OCI-M2 (cell line): ENCODE data around the gene CCDC28A.

Experiments used
- DNase-seq: peaks from one replicate; lab custom pipeline; 2025; ENCODE audit not compliant: unreplicated experiment; lab: John Stamatoyannopoulos, UW

The CCDC28A gene

DNA sequence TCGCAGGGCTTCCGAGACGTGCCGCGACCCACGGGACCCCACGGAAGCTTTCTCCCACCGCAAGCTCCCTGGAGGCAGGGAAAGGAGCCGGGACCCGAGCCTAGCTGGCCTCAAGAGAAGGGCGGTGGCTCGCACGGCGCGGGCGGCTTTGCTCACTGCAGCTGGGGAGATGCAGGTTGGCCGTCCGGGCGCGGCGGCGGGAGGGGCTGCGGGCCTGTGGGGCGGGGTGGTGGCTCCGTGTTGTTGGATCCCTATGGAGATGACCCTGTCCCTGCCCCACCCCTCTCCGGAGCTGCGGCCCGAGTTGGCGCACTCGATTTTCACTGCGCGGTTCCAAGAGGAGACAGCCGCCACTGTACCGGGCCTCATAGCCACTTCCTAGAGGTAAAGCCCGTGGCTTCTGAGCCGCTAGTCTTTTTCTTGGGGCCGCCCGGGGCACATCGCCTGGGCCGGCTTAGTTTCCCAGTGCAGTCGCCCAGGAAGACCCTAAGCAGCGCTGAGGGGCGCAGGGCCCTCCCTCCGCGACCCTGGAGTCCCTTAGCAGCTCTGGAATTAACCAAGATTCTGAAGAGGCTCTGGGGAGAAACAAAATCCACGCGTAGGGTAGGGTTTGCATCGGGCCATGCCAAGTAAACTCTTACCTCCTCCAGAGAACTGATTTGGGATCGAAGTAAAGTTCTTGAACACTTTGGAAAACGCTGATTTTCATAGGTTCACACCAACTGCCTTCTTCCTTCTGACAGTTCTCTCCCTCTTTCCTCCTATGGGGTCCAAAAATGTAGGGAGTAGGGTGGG is 22.4 kb downstream of the CCDC28A start, which contains the start of gene ECT2L:
Gene ECT2L (plus strand): TSS at position 279 of the 795 bp plus-strand sequence. CDS start 17,188 bp downstream, outside the sequence.
- DNase-seq, result no peak

DNA sequence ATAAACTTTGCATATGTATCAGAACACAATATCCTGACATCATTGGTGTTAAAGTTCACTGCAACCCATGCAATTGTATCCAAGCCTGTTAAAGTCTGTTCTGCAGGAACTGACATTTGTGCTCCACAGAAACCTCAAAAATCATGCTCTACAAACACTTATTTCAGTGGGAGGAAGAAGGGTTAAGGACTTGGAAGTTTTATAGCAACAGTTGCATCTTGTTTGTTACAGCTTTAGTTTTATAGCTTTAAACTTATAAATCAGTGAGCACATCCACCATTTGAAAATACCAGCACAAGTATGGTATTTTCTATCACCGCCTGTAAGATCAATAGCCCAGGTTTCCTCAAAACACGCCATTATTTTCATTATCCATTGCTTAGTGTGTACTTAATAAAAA is 23.2 kb downstream of the CCDC28A start:
- DNase-seq, result no peak

DNA sequence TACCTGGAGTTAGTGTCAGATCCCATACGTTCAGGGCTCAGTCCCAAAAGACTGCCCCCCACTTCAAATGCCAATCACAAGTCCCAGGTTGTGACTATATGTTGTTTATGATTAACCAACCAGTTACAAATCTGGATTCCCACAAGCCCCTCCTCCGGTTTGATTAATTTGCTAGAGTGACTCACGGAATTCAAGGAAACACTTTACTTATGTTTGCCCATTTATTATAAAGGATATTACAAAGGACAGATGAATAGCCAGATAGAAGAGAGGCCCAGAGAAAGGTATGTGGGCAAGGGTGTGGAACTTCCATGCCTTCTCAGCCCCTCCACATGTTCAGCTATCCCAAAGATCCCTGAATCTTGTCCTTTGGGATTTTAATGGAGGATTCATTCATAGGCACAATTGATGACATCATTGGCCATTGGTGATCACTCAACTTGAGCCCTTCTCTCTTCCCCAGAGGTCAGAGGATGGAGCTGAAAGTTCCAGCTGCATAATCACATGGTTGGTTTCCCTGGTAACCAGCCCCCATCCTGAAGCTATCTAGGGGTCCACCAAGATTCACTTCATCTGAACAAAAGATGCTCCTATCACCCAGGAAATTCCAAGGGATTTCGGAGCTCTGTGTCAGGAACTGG is 24.4 kb downstream of the CCDC28A start:
- DNase-seq, result no peak

DNA sequence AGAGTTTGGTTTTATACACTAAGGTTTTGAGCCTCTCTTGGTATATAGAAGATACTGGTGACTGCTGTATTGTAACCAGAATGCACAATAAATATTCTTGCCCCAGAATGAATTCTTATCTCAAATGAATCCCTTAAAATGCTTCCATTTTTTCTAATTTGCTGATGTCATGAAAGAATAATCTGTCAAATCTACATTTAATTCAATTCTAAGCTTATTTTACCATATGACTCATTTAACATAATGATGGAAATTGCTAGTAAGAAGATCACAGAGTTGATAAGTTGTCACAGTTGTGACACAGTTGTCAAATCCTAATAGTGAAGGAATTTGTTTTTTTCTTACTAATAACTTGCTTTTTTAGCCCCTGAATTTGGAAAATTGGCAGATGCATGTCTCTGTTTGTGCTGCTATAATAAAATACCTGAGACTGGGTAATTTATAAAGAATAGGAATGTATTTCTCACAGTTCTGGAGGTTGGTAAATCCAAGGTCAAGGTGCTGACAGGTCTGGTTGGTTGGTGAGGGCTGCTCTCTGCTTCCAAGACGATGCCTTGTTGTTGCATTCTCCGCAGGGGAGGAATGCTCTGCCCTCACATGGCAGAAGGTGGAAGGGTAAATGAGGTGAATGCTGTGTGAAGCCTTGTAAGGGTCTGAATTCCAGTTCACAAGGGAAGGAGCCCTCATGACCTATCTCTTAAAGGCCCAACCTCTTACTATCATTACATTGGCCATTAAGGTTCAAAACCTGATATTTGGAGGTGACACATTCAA is 27.0 kb downstream of the CCDC28A start:
- no peak for DNase-seq

DNA sequence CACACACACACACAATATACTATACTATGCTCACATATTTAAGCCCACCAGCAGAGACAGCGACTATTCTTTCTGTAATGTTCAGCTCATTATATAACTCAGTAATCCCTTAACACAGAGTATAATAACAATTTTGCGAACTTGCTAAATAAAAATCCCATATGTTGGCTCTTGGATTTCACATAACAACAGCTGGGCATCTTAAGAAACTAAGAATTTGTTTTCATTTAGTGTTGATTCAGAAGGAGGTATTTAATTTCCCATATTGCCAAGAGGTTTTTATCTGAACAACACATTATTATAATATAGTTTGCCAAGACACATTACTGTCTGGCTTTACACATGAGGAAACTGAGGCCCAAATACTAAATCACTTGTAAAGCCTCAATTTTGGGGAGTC is 29.8 kb downstream of the CCDC28A start:
- no peak for DNase-seq

DNA sequence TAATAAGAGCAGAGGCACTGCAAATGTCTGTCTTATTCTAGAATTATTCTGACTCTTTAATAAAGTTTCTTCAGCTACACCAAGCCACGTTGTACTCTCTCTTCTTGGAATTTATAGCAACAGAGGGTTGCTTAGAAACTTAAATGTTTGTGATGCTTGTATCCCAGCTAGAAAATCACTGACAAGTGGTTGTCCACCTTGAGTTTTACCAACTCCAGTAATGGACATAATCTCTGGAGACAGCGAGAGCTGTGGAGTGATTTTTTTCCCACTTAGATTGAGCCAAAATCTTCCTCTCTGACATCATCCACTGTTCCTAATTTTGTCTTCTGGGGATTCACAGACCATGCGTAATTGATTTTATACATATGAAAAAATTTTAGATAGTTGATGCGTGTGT is 30.3 kb downstream of the CCDC28A start:
- DNase-seq, result no peak

DNA sequence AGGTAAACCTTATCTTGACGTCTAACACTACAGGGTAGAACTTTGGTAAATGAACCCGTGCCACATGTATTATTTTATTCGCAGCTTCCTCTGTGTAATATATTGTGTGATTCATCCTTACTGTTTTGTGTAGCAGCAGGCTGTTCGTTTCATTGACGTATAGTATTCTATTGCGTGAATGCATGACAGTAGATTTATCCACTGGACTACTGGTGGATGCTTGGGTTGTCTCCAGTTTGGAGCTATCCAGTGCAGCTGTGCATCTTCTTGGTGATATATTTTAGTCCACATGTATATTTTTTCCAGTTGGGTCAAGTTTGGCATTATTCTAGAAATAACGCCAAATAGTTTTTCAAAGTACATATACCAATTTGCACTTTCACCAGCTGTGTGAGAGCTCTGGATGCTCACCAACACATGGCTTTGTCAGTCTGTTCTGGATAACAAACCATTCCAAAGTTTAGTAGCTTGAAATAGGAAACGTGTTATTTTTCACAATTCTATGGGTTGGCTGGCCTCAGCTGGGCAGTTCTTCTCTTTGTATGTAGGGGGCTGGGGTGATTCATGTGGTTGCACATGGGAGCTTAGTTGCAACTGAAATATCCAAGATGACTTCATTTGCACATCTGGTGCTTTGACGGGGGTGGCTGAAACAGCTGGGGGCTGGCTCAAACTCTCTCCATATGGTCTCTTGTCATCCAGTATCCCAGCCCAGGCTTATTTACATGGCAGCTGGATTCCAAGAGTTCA is 31.6 kb downstream of the CCDC28A start:
- DNase-seq, result no peak

DNA sequence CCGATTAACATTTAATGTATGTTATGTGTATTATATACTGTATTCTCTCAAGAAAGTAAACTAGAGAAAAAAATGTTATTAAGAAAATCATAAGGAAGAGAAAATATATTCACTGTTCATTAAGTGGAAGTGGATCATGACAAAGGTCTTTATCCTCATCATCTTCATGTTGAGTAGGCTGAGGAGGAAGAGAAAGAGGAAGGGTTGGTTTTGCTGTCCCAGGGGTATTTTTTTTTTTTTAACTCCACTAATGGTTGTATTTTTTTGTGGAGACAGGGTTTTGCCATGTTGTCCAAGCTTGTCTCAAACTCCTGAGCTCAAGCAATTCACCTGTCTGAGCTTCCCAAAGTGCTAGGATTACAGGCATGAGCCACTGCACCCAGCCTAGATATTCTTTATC is 33.3 kb downstream of the CCDC28A start:
- DNase-seq, result no peak

DNA sequence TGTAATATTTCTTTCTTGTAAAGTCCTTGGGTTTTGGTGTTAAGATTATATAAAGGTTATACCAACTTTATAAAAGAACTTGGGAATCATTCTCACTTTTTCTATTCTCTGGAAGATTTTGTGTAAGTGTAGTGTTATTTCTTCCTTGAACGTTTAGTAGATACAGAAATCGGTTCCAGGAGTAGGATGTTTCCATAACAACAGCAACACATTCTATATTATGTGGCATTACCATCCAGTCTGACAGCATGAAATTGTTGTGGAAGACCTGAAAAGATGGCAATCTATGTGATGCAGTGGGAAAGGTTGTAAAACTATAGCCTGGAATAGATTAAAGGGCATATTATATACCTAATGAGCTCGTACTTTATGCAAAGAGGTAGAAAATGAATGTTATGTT is 36.1 kb downstream of the CCDC28A start:
- no peak for DNase-seq

DNA sequence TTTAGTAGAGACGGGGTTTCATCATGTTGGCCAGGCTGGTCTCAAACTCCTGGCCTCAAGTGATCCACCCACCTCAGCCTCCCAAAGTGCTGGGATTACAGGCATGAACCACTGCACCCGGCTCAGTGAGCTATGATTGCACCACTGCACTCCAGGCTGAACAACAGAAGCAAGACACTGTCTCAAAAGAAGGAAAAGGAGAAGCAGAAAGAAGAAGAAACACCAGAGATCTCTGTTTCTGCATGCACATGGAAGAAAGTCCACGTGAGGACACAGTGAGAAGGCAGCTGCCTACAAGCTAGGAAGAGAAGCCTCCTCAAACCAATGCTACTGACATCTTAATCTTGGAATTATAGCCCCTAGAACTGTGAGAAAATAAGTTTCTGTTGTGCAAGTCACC is 38.3 kb downstream of the CCDC28A start:
- no peak for DNase-seq

DNA sequence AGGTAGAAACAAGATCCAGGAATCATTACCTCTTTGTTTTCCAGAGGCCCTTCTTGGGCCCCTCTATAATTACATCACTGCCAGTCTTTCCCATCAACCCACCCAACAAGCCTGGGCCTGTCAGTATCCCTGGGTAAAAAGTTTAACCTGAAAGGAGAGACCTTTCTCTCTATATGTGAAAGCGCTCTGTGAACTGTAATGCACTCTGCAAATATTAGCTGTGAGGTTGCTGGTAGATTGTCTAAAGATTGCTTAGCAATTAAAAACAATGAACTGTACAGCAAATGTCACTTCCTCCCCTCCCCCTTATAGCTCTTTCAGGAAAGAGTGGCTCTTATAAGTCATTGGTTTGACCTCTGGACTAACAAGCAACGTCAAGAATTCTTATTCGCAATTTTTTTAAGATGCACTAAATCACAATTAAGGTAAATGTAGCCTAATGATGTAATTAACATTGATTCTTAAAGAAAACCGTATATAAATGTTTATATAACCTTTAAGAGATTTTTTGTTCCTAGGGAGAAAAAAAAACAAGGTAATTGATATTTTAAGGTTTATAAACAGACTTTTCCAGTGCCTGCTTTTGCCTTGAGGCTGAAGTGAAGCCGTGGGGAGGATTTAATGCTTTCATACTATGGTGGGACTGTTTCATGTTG is 40.7 kb downstream of the CCDC28A start:
- no peak for DNase-seq

DNA sequence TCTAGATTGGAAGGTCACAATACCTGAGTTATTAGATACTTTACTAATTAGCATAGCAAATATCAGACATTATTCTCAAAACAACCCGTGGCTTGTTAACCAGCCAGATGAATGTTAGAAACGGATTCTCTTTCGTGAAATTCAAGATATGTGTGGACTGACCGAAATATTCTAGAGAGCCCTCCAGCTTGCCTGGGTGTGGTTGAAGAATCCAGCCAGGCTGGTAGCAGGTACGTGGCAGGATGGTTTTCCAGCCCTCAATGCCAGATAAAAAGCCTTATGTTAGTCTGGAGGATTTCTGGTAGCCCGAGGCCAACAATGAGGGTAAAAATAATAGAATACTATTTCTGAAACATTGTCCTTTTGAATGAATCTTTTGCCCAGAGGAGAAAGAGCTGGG is 41.7 kb downstream of the CCDC28A start:
- no peak for DNase-seq

DNA sequence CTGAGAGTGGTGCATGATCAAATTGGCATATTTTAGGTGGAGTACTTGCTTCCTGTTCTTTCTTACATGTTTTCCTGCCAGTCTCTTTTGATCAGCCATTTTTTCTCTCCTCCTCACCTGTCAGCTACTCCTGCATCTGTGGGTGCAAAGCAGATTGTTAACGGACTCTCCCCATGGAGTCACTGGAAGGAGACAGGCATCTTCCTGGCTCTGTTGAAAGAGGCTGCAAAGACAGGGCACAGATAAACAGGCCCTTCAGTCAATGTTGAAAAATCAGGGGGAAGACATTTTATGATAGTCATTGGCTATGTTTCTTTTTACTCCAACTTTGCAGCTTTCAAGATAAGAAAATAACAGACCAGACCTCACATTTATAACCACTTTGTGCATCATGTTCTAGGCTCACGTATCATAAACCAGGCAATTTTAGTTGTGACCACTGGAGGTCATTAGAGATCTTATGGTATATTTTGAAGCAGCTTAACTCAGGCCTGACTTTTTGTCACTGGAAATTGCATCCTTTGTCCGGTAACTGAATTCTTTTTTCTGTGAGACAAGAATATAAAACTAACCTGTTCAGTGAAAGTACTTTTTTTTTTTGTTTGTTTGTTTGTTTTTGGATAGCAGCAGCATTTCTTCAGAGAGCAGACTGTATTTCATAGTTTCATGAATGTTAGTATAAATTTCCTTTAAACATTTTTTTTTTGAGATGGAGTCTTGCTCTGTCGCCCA is 42.4 kb downstream of the CCDC28A start:
- DNase-seq, result peak; percentile 5

DNA sequence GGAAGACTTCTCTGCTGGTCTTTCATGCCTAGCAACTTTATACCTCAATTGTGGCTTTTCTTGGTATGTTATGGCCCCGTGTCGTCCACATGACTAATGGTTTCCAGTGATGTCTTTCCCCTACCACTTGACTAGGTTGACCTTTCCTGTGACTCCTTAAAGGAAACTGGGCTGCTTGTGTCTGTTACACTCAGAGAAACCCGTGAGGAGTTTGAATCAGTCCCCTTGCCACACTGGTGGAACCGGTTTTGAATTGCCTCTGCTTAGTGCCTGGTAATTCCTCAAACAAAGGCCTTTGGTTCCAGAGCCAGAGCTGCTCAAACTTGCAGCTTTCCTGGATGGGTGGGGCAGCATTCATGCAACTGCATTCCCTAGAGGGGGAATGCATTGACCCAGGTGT is 44.2 kb downstream of the CCDC28A start:
- DNase-seq, result no peak

DNA sequence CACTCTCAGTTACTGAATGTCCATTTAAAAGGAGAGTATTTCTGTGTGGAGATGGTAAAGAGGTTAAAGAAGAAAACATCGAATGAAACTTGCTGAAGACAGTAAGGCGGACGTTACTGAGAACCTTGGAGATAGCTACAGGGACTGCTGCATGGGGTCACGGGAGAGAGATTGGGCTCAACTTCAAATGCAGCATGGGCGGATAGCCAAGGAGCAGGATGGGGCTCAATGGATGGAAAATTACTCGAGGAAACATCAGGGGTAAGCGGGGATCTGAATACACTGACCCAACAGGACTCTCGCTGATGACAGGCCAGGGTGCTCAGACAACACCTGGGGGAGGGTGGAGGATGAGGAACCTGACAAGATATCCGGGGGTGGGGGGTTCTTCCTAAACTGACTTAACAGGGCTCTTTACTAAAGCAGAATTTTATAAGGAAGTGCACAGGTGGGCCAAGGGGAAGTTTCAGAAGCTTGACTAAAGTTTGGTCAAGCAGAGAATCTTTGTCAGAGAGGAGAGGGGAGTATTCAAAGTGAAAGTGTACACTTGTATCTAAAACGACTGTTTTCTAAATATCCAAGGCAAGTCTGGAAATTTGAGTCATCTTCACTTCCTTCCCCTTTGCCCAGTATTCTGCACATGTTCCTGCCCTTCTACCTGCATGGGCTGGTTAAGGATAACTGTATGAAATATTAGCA is 45.1 kb downstream of the CCDC28A start:
- no peak for DNase-seq

DNA sequence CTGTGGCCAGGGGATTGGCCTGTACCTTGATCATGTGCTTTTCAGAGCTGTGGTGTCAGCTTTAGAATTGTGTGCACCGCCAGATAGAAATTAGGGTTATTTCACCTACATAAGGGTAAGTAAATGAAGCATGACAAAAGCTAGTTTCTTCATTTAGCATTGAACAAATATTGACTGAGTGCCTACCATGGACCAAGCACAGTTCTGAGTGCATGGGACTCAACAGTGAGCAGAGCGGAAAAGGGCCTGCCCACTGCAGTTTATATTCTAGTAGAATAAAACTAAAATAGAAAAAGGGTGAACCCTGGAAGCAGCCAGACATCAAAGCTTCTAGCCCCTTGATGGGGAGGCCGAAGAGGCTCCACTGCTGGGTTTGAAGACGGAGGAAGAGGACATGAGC is 48.0 kb downstream of the CCDC28A start:
- no peak for DNase-seq

DNA sequence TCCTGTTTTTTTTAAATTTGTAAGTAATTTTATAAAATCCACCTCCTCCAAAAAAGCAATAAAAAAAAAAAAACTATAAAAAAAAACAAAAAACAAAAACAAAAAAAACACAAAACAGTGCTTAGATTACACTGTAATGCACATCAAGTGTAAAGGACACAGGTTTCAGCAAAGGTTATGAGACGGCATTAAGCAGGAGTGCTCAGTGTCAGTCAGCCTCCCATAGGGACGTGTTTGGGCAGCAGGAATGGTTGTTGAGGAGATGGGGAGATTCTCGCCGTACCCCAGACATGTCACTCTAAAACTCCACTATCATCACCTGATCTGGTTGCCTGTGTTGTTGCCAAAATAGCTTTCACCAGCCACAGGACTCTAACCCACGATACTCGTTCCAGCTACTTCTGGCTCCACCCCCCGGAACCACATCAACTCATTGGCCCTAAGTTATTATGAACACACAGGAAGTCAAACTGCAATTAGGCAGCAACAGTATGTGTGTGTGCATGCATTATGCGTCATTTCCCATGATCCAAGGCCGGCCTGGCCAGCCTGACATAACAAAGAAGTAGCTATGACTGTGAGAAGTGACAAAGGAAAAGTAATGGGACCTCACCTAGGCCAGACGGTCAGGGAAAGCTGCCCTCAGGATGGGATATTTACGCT is 51.0 kb downstream of the CCDC28A start:
- DNase-seq, result no peak

DNA sequence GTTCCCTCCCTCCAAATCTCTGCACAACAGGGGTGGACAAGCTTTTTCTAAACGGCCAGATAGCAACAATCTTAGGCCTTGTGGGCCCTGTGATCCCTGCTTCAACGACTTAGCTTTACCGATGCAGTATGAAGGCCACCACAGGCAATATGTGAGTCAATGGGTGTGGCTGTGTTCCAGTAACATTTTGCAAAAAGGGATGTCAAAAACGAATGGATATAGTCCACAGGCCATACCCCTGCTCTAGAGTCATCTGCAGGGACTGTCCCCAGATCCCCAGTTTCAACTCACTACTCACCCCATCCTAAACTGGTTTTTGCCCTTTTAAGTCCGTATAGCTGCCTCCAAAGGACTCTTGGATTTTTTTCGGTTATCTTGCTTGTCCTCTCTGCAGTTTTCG is 56.7 kb downstream of the CCDC28A start:
- no peak for DNase-seq

DNA sequence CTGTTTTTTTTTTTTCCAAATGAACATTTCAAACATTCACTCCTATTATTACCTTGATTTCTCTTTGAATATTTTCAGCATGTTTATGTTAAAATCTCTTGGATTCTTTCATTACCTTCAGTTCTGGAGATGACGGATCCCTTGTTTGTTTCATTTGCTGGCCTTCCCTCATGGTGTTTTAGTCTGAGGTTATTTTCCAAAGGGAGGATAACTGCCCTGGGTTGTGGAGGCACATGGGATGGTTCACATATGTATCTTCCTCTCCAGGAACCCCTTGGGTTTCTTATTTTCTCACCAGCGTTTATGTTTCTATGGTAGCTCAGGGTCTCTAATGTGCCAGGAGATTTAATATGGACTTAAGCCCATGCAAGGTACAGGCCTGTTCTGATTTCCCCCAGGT is 58.6 kb downstream of the CCDC28A start:
- no peak for DNase-seq
